Measurements from ENCODE around the gene TTC23L.

TTC23L gene

DNA sequence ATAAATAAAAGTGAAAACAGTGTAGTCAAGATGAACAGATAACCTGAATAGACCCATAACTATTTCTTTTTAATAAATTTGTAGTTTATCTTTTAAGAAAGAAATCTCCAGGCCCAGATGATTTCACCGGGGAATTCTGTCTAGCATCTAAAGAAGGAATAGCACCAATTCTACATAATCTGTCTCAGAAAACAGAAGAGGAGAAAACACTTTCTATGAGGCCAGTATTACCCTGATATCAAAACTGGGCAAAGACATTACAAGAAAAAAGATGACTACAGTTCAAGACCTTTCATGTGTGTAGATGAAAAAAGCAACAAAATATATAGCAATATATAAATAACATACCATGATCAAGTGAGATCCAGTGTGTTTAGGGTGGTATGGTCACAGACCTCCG, 31.4 kb downstream of the TTC23L start:
- no peak for DNase-seq (ENCODE audit: low spot score)

- no peak for DNase-seq (ENCODE audit: low spot score)
Measured at GRCh38 chr5:34876275-34876674, 37.3 kb downstream of the TTC23L start.

DNA sequence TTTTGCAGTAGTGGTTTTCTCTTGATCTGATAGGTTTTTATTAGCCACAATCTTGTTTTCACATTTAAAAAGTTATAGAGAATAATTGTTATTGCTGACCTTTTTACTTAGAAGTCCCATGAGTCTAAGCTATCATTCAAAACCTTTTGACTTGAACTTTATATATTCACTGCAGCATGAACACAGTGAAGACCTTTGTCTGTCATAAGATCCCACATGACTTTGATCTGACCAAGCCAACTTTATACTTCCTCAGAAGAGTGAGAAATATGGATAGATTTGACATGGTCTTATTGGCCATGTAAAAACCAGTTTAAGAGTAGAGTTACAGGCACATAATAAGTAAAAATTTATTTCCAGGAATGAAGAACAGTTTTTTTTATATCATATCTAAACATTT, 42.3 kb downstream of the TTC23L start:
- no peak for DNase-seq (ENCODE audit: low spot score)

- DNase-seq (ENCODE audit: low spot score), result no peak
Measured at GRCh38 chr5:34886392-34887119, 47.6 kb downstream of the TTC23L start.

GRCh38 chr5:34889394-34889793, 50.4 kb downstream of the TTC23L start:
- no peak for DNase-seq (ENCODE audit: low spot score)

GRCh38 chr5:34891981-34892380, 53.0 kb downstream of the TTC23L start:
- DNase-seq (ENCODE audit: low spot score), result no peak

DNA sequence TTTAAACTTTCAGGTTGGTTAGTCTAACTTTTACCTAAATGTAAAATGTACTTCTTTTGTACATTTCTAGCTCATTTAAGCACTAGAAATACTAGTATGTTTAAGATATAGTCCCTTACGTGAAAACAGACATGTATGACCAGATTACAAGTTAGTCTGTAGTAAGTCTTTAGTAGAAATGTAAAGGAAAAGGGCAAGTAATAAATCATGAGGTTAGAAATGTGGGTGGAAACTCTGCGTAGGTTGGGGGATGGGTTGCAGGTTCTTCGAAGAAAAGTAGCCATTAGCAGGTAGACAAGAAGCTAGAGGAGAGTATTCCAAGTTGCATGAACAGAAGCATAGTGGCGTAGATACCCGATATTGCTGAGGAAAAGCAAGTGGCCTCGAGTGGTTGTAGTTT, 53.5 kb downstream of the TTC23L start:
- DNase-seq (ENCODE audit: low spot score), result no peak

DNA sequence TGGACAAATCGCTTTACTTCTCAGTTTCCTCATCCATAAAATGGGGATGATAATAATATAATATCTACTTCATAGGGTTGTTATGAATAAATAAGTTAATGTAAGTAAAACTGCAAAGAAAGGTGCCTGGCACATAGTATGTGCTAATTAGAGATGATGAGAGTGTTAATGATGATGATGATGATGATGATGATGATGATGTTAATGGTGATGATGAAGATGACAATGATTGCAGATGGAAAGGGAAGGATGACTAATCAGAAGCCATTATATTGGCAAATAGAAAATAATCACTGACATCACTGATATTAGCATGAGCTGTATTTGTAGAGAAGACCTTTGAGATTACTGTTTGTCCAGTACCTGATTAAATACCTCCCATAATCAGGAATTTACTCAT, 55.8 kb downstream of the TTC23L start:
- DNase-seq (ENCODE audit: low spot score), result no peak

DNA sequence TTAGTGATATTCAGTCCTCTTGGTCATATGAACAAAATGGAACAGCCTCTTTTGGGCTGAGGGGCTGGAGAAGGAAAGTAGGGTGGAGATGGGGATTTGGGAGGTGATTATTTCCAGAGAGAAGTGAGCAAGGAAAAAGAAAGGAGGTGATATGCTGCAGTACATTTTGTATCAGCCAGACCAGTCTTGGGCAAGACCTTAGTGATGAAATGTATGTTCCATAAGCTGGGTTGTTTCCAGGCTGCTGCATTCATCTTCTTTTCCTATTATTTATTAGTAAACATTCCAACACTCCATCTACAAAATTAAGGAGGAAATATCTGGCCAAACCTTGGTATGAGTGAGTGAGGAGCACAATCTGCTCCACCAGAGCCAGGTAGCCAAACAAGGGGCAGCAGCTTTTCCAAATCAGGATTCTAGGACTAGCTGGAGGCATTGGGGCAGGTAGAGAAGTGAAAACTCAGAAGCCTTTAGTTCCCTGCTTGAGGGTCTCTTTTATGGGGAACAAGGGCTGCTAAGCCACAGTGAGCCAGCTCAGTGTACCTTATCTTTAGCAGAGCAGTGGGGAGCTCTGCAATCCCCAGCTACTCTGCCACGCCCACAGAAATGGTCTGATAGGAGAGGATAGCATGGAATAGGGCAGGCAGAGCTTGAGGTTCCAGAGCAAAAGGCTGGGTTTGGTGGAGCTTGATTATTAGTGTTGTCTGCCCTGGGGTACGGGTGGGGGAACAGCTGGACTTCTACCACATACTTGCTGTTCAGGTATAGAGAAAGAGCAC, 56.9 kb downstream of the TTC23L start:
- DNase-seq (ENCODE audit: low spot score), result no peak

GRCh38 chr5:34897646-34898045, 58.7 kb downstream of the TTC23L start:
- no peak for DNase-seq (ENCODE audit: low spot score)

- peak; percentile 91 for DNase-seq (ENCODE audit: low spot score)
Measured at GRCh38 chr5:34898258-34898895, 59.4 kb downstream of the TTC23L start.

DNA sequence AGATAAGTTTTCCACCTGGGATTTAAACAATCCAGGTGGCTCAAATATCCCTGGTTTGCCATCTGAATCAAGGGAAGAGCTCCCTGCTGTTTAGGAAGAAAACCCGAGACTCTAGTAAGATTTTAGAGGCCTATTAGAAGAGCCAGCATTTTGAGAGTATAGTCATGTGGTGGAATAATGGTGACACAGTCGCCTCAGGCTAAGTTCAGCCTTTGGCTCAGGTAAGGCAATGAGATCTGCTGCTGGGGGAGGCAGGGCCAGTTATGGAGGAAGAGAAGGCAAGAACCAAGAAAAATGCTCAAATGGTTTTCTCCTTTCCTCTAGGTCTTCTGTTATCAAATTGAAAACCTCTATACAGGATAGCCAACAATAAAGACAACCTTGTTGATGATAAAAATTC, 60.1 kb downstream of the TTC23L start:
- no peak for DNase-seq (ENCODE audit: low spot score)

DNA sequence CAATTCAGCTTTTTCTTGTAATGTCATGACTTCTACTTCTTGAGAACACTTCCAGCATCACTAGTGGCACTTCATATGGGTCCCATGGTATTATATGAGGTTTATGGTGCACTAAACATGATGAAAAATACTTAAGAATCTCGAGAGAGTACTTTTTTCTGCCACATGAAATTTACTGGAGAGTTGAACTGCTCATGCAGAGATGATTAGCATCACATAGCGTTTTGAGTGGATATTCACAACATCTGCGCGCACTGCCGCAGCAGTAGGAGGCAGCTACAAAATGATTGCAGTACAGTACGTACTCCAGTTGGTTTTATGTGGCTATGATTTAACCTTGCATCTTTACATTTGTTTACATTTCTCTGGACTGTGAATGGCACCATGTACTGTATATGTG, 61.7 kb downstream of the TTC23L start:
- no peak for DNase-seq (ENCODE audit: low spot score)

- no peak for DNase-seq (ENCODE audit: low spot score)
Measured at GRCh38 chr5:34903260-34903659, 64.3 kb downstream of the TTC23L start.

DNA sequence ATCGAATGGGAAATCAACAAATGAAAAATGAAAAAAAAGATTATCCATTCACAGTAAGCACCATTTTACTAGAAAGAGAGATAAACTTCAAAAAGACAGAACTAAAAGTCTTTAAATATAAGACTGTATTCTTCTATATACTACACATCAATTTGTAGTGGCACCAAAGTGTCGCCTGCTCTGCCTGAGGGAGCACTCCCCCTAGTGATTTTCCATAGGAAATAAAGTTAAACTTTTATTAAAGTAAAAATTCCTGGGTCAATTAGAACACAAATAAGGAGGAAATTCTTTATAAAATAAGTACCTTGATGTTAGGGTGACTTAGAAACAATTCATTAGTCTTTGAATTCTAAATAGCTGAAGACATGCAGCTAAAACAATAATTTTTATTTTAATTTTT, 66.6 kb downstream of the TTC23L start:
- DNase-seq (ENCODE audit: low spot score), result no peak

DNA sequence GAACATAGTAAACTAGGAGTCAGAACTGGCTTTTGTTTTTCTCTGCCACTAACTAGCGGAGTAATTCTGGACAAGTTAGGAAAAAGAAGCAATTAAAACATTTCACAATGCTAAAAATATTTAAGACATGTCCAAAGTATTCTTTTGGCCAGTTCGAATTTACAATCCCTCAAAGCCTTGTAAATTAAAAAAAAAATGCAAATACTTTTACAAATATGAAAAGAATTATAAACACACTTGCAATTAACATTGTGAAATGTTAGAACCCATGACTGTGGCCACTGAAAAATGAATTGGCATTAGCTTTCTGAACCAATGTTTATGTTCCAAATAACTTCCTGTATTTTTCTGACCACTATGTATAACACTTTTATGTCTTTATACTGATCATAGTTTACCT, 74.1 kb downstream of the TTC23L start:
- no peak for DNase-seq (ENCODE audit: low spot score)

- DNase-seq (ENCODE audit: low spot score), result no peak
Measured at GRCh38 chr5:34914671-34915138, 75.7 kb downstream of the TTC23L start.

- peak; percentile 99 for DNase-seq (ENCODE audit: low spot score)
Measured at GRCh38 chr5:34915139-34915855, 76.3 kb downstream of the TTC23L start, which contains the start of the genes BRIX1 and RAD1. Gene BRIX1, plus strand, starts transcription at chr5:34915711. Its CDS starts 28 bp downstream, at chr5:34915739. Gene RAD1, minus strand, starts transcription at chr5:34915504. Its CDS starts 612 bp downstream, at chr5:34914892.

GRCh38 chr5:34915856-34916192, 76.9 kb downstream of the TTC23L start:
- DNase-seq (ENCODE audit: low spot score), result no peak

DNA sequence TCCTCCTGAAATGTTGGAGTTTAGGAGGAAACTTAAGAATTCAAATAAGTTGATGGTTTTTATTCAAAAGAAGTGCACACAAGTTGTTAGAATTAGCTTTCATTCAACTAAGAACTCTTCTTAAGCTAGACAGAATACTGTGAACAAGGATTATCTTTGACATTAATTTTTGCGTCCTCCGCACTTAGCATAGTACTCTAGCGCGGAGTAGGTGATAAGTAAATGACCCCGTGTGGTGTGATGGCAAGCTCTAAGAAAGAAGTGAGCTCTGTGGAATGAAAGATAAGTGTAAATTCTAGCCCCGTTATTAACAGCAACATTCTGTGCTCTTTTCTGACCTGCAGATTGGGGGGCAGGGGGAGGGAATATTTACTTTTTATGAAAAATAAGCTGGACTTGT, 77.6 kb downstream of the TTC23L start:
- DNase-seq (ENCODE audit: low spot score), result no peak

GRCh38 chr5:34918025-34918424, 79.1 kb downstream of the TTC23L start:
- DNase-seq (ENCODE audit: low spot score), result no peak

DNA sequence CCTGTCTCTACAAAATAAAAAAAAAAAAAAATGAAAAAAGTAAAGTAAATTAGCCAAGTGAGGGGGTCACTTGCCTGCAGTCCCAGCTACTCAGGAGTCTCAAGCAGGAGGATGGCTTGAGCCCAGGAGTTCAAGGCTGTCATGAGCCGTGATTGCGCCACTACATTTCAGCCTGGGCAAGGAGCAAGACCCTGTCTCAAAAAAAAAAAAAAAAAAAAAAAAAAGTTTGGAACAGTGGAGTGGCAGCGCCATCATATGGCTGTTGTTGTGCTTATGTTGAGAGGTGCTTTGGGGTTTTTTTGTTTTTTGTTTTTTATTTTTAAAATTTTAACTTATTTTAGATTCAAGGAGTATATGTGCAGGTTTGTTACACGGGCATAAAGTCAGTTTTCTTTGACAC, 80.1 kb downstream of the TTC23L start:
- DNase-seq (ENCODE audit: low spot score), result no peak

Measured in Ammon's horn (tissue), 1 donor.